PC-3 (cell line): ENCODE results near the gene FLYWCH1. TPM values are rescaled to one million over a fixed set of nuclear protein-coding genes. Genes with fewer than 3 reads are reported as not detected.

Source experiments
- ATAC-seq: fragments of 200-7000 bp; cut with Tn5 transposase; 2 replicates; pipeline ENCODE4 v1.9.1; 2020; ENCODE audit warnings: mild to moderate bottlenecking, moderate library complexity
- BruUV-seq: library from RNA; stranded (reverse); fragments of 400-500 nt; replicated peaks from 2 replicates; lab custom pipeline; 2021; lab: Mats Ljungman, UMichigan
- CTCF ChIA-PET: fragments of 300-600 bp; sonication (Branson Sonifier 250); formaldehyde crosslinking; loops from one replicate; lab custom pipeline; 2022; ENCODE audit warnings: antibody characterized with exemption; lab: Charles Lee
- POLR2A ChIA-PET: fragments of 300-600 bp; sonication (Branson Sonifier 250); formaldehyde crosslinking; loops from one replicate; lab custom pipeline; 2022; ENCODE audit warnings: antibody characterized with exemption; ENCODE audit not compliant: unreplicated experiment; lab: Charles Lee
- DNase-seq: peaks from one replicate; pipeline ENCODE4 v3.0.0-alpha.2; 2015
- H2AFZ ChIP-seq: fragments of 300-600 bp; sonication (generic); 2 replicates; pipeline ENCODE4 v1.6.0; 2016; ENCODE audit warnings: antibody characterized with exemption, low read length
- H3F3A ChIP-seq: fragments of 300-600 bp; sonication (generic); one replicate; pipeline ENCODE4 v1.6.0; 2017; ENCODE audit warnings: antibody characterized with exemption, low read length, control low read depth, mild to moderate bottlenecking; ENCODE audit not compliant: unreplicated experiment
- H3K27ac ChIP-seq: fragments of 300-600 bp; sonication (generic); 2 replicates; pipeline ENCODE4 v1.5.1; 2016; ENCODE audit warnings: mild to moderate bottlenecking, low read length
- H3K27me3 ChIP-seq: fragments of 300-600 bp; sonication (generic); 2 replicates; pipeline ENCODE4 v1.6.1; 2016; ENCODE audit warnings: low read length, mixed read lengths
- H3K36me3 ChIP-seq: fragments of 300-600 bp; sonication (generic); 2 replicates; pipeline ENCODE4 v1.6.1; 2016; ENCODE audit warnings: low read depth, mixed run types, low read length, mixed read lengths
- H3K4me1 ChIP-seq: fragments of 300-600 bp; sonication (generic); 2 replicates; pipeline ENCODE4 v1.5.1; 2016; ENCODE audit warnings: low read length; ENCODE audit not compliant: insufficient read depth
- H3K4me2 ChIP-seq: fragments of 300-600 bp; sonication (generic); 2 replicates; pipeline ENCODE4 v1.6.0; 2016; ENCODE audit warnings: low read length
- H3K4me3 ChIP-seq: fragments of 300-600 bp; sonication (generic); 2 replicates; pipeline ENCODE4 v1.5.1; 2016; ENCODE audit warnings: mild to moderate bottlenecking, low read length, mixed read lengths
- H3K79me2 ChIP-seq: fragments of 300-600 bp; sonication (generic); 2 replicates; pipeline ENCODE4 v1.6.1; 2017; ENCODE audit warnings: low read length, mixed read lengths
- H3K9ac ChIP-seq: fragments of 300-600 bp; sonication (generic); 2 replicates; pipeline ENCODE4 v1.6.0; 2016; ENCODE audit warnings: mild to moderate bottlenecking, low read length
- H3K9me2 ChIP-seq: fragments of 300-600 bp; sonication (generic); replicated peaks from 2 replicates; pipeline ENCODE4 v1.6.1; 2016; ENCODE audit warnings: mixed run types, low read length, mixed read lengths
- H3K9me3 ChIP-seq: fragments of 300-600 bp; sonication (generic); 2 replicates; pipeline ENCODE4 v1.6.1; 2016; ENCODE audit warnings: low read length, mixed read lengths
- H4K20me1 ChIP-seq: fragments of 300-600 bp; sonication (generic); 2 replicates; pipeline ENCODE4 v1.6.1; 2016; ENCODE audit warnings: low read length, mixed read lengths
- EZH2 ChIP-seq: fragments of 300-600 bp; sonication (generic); IDR thresholded peaks from one replicate; pipeline ENCODE4 v1.6.1; 2017; ENCODE audit warnings: antibody characterized with exemption, mild to moderate bottlenecking, low read length; ENCODE audit not compliant: unreplicated experiment
- EZH2phosphoT487 ChIP-seq: fragments of 300-600 bp; sonication (generic); IDR thresholded peaks from 2 replicates; pipeline ENCODE4 v1.6.1; 2018; ENCODE audit warnings: mild to moderate bottlenecking, antibody characterized with exemption, low read length, borderline replicate concordance
- intact Hi-C: fragments of 100-400 bp; cut with micrococcal nuclease; formaldehyde crosslinking; loops from 2 replicates; pipeline ENCODE4 v1.9.0; 2023
- total RNA-seq: library from RNA; depleted of rRNA; stranded (reverse); fragments of >200 nt; gene quantifications from 2 replicates; pipeline ENCODE4 v1.2.3, GENCODE V29; 2014
- TF ChIP-seq, protein P1 (sequence below): fragments of 300-600 bp; sonication (generic); conservative IDR thresholded peaks from 2 replicates; pipeline ENCODE4 v1.5.1; 2017; ENCODE audit warnings: antibody characterized with exemption, low read depth, mild to moderate bottlenecking, low read length

The FLYWCH1 gene
- total RNA-seq, 1 experiment from 2014 or later = 41.4 TPM

GRCh38 chr16:2985893-2986355, 74.2 kb downstream of the FLYWCH1 start:
- Histone ChIP-seq H3K27ac (no peak overlapping the region), H3K9me2 (no peaks in the 10 kb centered on the region), H2AFZ (no peak overlapping the region), H3K4me3 (no peak overlapping the region), H3K4me2 (no peak overlapping the region), H3K4me1 (peaks cover 2% of the 10 kb centered on the region), H4K20me1 (no peaks in the 10 kb centered on the region), H3F3A (no peaks in the 10 kb centered on the region), H3K36me3 (no peaks in the 10 kb centered on the region), H3K79me2 (no peaks in the 10 kb centered on the region), H3K27me3 (no peaks in the 10 kb centered on the region), H3K9ac (no peak overlapping the region), H3K9me3 (no peaks in the 10 kb centered on the region)
- no peak for DNase-seq
- ChIA-PET CTCF (no interaction called here), POLR2A (no interaction called here)
- no TSS peak for BruUV-seq
- intact Hi-C loops = no loop called here
- no peak for ATAC-seq
- TF ChIP-seq EZH2 (no peak), EZH2phosphoT487 (no peak)
- TF ChIP-seq, protein P1, sequence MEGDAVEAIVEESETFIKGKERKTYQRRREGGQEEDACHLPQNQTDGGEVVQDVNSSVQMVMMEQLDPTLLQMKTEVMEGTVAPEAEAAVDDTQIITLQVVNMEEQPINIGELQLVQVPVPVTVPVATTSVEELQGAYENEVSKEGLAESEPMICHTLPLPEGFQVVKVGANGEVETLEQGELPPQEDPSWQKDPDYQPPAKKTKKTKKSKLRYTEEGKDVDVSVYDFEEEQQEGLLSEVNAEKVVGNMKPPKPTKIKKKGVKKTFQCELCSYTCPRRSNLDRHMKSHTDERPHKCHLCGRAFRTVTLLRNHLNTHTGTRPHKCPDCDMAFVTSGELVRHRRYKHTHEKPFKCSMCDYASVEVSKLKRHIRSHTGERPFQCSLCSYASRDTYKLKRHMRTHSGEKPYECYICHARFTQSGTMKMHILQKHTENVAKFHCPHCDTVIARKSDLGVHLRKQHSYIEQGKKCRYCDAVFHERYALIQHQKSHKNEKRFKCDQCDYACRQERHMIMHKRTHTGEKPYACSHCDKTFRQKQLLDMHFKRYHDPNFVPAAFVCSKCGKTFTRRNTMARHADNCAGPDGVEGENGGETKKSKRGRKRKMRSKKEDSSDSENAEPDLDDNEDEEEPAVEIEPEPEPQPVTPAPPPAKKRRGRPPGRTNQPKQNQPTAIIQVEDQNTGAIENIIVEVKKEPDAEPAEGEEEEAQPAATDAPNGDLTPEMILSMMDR = no peak

DNA sequence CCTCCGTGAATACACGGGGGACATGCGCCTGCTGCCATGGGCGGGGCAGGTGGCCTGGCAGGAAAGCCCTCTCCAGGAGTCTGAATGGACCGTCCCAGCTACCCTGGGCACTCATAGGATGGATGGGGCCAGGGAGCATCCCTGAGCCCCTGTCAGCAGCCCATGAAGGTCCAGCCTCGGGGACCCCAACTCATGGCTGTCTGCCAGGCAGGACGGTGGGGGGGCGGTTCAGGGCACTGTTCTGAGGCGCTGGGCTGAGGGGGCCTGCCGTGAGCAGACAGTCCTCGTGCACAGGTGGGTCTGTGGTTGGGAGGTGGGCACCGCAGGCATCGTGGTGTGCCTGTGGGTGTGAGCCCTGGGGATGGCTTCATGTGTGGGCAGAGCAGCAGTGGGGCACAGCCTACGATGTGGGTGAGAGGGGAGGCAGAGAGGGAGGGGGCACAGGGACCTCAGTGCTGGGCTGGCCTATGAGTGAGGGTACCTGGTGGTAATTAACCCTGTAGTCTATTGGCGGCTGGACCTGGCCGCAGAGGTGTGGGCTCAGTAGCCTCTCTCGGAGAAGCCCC, 75.0 kb downstream of the FLYWCH1 start:
- Histone ChIP-seq H3K27me3 (no peaks in the 10 kb centered on the region), H3K4me2 (no peak overlapping the region), H3K4me1 (peaks cover 3% of the 10 kb centered on the region; the same call in 1 of the 2 replicates), H3K9ac (no peak overlapping the region), H3K79me2 (no peaks in the 10 kb centered on the region), H2AFZ (no peak overlapping the region), H3K36me3 (no peaks in the 10 kb centered on the region), H4K20me1 (no peaks in the 10 kb centered on the region), H3K9me2 (no peaks in the 10 kb centered on the region), H3K27ac (no peak overlapping the region), H3K9me3 (no peaks in the 10 kb centered on the region), H3K4me3 (no peak overlapping the region), H3F3A (no peaks in the 10 kb centered on the region)
- DNase-seq = no peak
- TF ChIP-seq EZH2phosphoT487 (no peak), EZH2 (no peak)
- TF ChIP-seq, protein P1 = no peak
- intact Hi-C loops = no loop called here
- ChIA-PET CTCF (no interaction called here), POLR2A (no interaction called here)
- ATAC-seq = no peak
- no TSS peak for BruUV-seq

- Histone ChIP-seq H3K4me1 (peaks cover 8% of the 10 kb centered on the region), H3K27ac (no peak overlapping the region), H3K4me2 (no peak overlapping the region), H3K79me2 (no peaks in the 10 kb centered on the region), H3K27me3 (no peaks in the 10 kb centered on the region), H3K9ac (no peak overlapping the region), H3K9me2 (no peaks in the 10 kb centered on the region), H4K20me1 (no peaks in the 10 kb centered on the region), H2AFZ (no peak overlapping the region), H3K4me3 (no peak overlapping the region), H3K9me3 (no peaks in the 10 kb centered on the region), H3K36me3 (no peaks in the 10 kb centered on the region), H3F3A (no peaks in the 10 kb centered on the region)
- intact Hi-C loops = no loop called here
- no peak for ATAC-seq
- BruUV-seq = no TSS peak
- POLR2A ChIA-PET = no interaction called here
- TF ChIP-seq EZH2phosphoT487 (no peak), EZH2 (no peak)
- TF ChIP-seq, protein P1 = no peak
- no peak for DNase-seq
- CTCF ChIA-PET = no interaction called here
Observed at GRCh38 chr16:2987286-2987685, 75.6 kb downstream of the FLYWCH1 start.
